Measurements from ENCODE around the gene LOXL1. TPM values are rescaled to one million over a fixed set of nuclear protein-coding genes. Genes with fewer than 3 reads are reported as not detected.

Gene LOXL1
- total RNA-seq, 1 experiment from 2014 or later = not detected

GRCh38 chr15:73996939-73997338, 70.7 kb downstream of the LOXL1 start:
- Histone ChIP-seq H3K79me2 (ENCODE audit: low read length) (peaks cover 69% of the 10 kb centered on the region), H3K4me1 (ENCODE audit: low read length) (peaks cover 36% of the 10 kb centered on the region), H3K27me3 (ENCODE audit: low read length) (no peaks in the 10 kb centered on the region), H3K9me2 (replicated peaks; ENCODE audit: insufficient read depth, low read length) (no peaks in the 10 kb centered on the region), H3K27ac (ENCODE audit: low read length) (peak overlapping the region; percentile 64), H3K9me3 (ENCODE audit: low read length) (no peaks in the 10 kb centered on the region), H4K20me1 (ENCODE audit: insufficient read depth, low read depth, low read length) (no peaks in the 10 kb centered on the region), H3K4me2 (ENCODE audit: low read depth, low read length, poor library complexity, severe bottlenecking) (peak overlapping the region; percentile 73), H2AFZ (ENCODE audit: low read length) (no peak overlapping the region), H3K36me3 (ENCODE audit: insufficient read depth, low read length) (peaks cover 6% of the 10 kb centered on the region; the same call in 1 of the 2 replicates), H3K4me3 (ENCODE audit: low read length) (peak overlapping the region; percentile 83), H3K9ac (ENCODE audit: low read length) (peak overlapping the region; percentile 94)
- DNase-seq = peak; percentile 68

- no peaks in the 10 kb centered on the region for H3K9me2 ChIP-seq (replicated peaks; ENCODE audit: insufficient read depth, low read length)
- no peak overlapping the region for H3K4me2 ChIP-seq (ENCODE audit: low read depth, low read length, poor library complexity, severe bottlenecking)
- H4K20me1 ChIP-seq (ENCODE audit: insufficient read depth, low read depth, low read length) = no peaks in the 10 kb centered on the region
- H3K9ac ChIP-seq (ENCODE audit: low read length) = no peak overlapping the region
- no peak overlapping the region for H3K27ac ChIP-seq (ENCODE audit: low read length)
- no peaks in the 10 kb centered on the region for H3K9me3 ChIP-seq (ENCODE audit: low read length)
- no peak for DNase-seq
- H3K4me1 ChIP-seq (ENCODE audit: low read length) = peaks cover 29% of the 10 kb centered on the region
- H2AFZ ChIP-seq (ENCODE audit: low read length) = no peak overlapping the region
- peaks cover 76% of the 10 kb centered on the region for H3K79me2 ChIP-seq (ENCODE audit: low read length)
- H3K27me3 ChIP-seq (ENCODE audit: low read length) = no peaks in the 10 kb centered on the region
- H3K4me3 ChIP-seq (ENCODE audit: low read length) = no peak overlapping the region
- peaks cover 9% of the 10 kb centered on the region; the same call in 1 of the 2 replicates for H3K36me3 ChIP-seq (ENCODE audit: insufficient read depth, low read length)
Measured at GRCh38 chr15:73997986-73998385, 71.7 kb downstream of the LOXL1 start.

Other genes starting within 250 kb of the LOXL1 start
- not detected in 2 replicates for gene CD276, start 242.1 kb upstream of the LOXL1 start, total RNA-seq (2014; rRNA removed; shearing (Covaris generic); ENCODE audit: low replicate concordance)
- gene INSYN1, start 173.1 kb upstream of the LOXL1 start, total RNA-seq (2014; rRNA removed; shearing (Covaris generic); ENCODE audit: low replicate concordance) = not detected in 2 replicates
- not detected in 2 replicates for gene TBC1D21, start 52.9 kb upstream of the LOXL1 start, total RNA-seq (2014; rRNA removed; shearing (Covaris generic); ENCODE audit: low replicate concordance)
- gene STOML1, start 65.8 kb downstream of the LOXL1 start, total RNA-seq (2014; rRNA removed; shearing (Covaris generic); ENCODE audit: low replicate concordance) = 2.3 and 5.4 TPM in 2 replicates
- 15.4 and 21.5 TPM in 2 replicates for gene PML, start 68.3 kb downstream of the LOXL1 start, total RNA-seq (2014; rRNA removed; shearing (Covaris generic); ENCODE audit: low replicate concordance)
- not detected in 2 replicates for gene GOLGA6A, start 156.1 kb downstream of the LOXL1 start, total RNA-seq (2014; rRNA removed; shearing (Covaris generic); ENCODE audit: low replicate concordance)
- not detected in 2 replicates for gene ISLR2, start 204.1 kb downstream of the LOXL1 start, total RNA-seq (2014; rRNA removed; shearing (Covaris generic); ENCODE audit: low replicate concordance)
- gene ISLR, start 247.2 kb downstream of the LOXL1 start, total RNA-seq (2014; rRNA removed; shearing (Covaris generic); ENCODE audit: low replicate concordance) = not detected in 2 replicates

Data from Karpas-422 (cell line).